Choroid plexus epithelial cell (primary cell): ENCODE measurements around the gene RFX1.
"Not testable (repeated sequence)": the region's sequence is repeated elsewhere in the genome, so short reads cannot be mapped to it uniquely, and the experiment has no call there.

Experiments used
- DNase-seq: peaks from one replicate; pipeline ENCODE4 v3.0.0-alpha.2; 2010; ENCODE audit warnings: low read depth
- H3K4me3 ChIP-seq: 2 replicates; pipeline ENCODE4 v1.5.1; 2011; ENCODE audit warnings: low read depth, mild to moderate bottlenecking, control low read depth, low read length, moderate library complexity
- CTCF ChIP-seq: conservative IDR thresholded peaks from 2 replicates; pipeline ENCODE4 v1.5.1; 2011; ENCODE audit warnings: low read depth, mild to moderate bottlenecking, control low read depth, inconsistent platforms, low read length, moderate library complexity

Gene RFX1

GRCh38 chr19:13972368-13973155 is 33.6 kb downstream of the RFX1 start:
- DNase-seq, result no peak
- no peak for TF ChIP-seq CTCF
- no peak overlapping the region for H3K4me3 ChIP-seq

- not testable (repeated sequence) for DNase-seq, H3K4me3 ChIP-seq
These were observed 34.3 kb downstream of the RFX1 start for GRCh38 chr19:13971868-13972267.

DNA sequence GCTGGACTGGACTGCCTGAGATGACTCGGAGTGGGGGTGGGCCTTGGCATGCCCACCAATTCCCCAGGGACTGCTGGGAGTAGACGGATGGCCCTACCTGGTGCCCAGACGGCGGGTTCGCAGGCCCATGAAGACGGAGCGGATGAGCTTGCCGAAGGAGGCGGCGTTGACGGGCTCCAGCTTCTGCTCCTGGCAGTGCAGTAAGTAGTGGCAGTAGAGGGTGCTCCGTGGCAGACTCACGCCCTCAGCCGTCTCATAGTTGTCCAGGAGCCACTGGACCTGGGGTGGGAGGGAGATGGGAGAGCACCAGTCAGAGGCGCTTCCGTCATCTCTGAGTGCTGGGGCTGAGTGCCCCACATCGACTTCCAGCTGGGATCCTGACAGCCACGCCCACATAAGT is 36.2 kb downstream of the RFX1 start:
- no peak overlapping the region for H3K4me3 ChIP-seq
- no peak for DNase-seq
- TF ChIP-seq CTCF, result no peak

GRCh38 chr19:13968999-13969398 is 37.1 kb downstream of the RFX1 start:
- no peak for DNase-seq
- no peak for TF ChIP-seq CTCF
- no peak overlapping the region for H3K4me3 ChIP-seq

- no peak for TF ChIP-seq CTCF
- DNase-seq, result no peak
- H3K4me3 ChIP-seq, result no peak overlapping the region
These were observed 37.7 kb downstream of the RFX1 start for GRCh38 chr19:13968383-13968935.

DNA sequence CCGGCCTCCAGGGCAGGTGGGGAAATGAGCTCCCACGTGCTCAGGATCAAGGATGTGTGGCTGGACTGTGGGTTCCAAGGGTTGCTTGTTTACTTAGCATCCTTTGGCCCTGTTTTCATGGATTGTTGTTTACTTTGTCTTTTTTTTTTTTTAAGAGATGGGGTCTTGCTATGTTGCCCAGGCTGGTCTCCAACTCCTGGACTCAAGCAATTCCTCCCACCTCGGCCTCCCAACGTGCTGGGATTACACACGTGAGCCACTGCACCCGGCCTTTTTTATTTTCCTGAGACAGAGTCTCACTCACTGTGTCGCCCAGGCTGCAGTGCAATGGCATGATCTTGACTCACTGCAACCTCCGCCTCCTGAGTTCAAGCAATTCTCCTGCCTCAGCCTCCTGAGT is 38.9 kb downstream of the RFX1 start:
- DNase-seq, H3K4me3 ChIP-seq: not testable (repeated sequence)

GRCh38 chr19:13966684-13967128 is 39.4 kb downstream of the RFX1 start:
- no peak for DNase-seq
- TF ChIP-seq CTCF, result no peak

More at GRCh38 chr19:13966684-13967128, 39.4 kb downstream of the RFX1 start:
- H3K4me3 ChIP-seq, result no peak overlapping the region
